Measurements from ENCODE around the gene SLC12A4.
"Not testable (repeated sequence)": the region's sequence is repeated elsewhere in the genome, so short reads cannot be mapped to it uniquely, and the experiment has no call there.

Gene SLC12A4

DNA sequence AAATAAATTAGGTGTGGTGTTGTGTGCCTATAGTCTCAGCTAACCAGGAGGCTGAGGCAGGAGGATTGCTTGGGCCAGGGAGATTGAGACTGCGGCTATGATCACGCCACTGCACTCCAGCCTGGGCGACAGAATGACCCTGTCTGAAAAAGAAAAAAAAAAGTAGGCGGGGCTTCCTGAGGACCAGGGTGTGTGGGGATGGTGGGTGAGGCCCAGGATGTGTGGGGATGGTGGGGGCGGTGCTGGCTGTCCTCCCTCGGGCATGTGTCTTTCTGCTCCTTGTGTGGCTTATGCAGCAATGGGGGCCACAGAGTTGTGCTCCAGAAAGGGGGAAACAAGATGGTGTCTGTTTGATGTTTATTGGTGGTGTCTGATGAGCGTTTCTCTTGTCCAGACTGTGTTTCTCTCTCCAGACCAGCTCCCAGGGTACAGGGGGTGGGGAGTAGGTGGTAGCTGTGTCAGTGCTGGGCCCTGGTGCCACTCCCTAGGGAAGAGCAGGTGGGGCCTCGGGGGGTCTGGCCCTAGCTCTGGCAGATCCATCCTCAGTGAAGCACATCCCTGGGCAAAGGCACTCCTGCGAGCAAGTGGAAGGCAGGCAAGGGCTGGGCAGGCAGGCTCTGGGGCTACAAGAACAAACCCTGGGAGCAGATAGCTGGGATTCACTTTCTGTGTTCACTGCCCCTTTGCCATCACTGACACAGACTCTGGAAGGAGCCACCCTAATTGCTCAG is 26.8 kb downstream of the SLC12A4 start:
- DNase-seq (ENCODE audit: low spot score) = no peak

- DNase-seq (ENCODE audit: low spot score) = no peak
Observed at GRCh38 chr16:67940446-67941089, 27.9 kb downstream of the SLC12A4 start.

DNA sequence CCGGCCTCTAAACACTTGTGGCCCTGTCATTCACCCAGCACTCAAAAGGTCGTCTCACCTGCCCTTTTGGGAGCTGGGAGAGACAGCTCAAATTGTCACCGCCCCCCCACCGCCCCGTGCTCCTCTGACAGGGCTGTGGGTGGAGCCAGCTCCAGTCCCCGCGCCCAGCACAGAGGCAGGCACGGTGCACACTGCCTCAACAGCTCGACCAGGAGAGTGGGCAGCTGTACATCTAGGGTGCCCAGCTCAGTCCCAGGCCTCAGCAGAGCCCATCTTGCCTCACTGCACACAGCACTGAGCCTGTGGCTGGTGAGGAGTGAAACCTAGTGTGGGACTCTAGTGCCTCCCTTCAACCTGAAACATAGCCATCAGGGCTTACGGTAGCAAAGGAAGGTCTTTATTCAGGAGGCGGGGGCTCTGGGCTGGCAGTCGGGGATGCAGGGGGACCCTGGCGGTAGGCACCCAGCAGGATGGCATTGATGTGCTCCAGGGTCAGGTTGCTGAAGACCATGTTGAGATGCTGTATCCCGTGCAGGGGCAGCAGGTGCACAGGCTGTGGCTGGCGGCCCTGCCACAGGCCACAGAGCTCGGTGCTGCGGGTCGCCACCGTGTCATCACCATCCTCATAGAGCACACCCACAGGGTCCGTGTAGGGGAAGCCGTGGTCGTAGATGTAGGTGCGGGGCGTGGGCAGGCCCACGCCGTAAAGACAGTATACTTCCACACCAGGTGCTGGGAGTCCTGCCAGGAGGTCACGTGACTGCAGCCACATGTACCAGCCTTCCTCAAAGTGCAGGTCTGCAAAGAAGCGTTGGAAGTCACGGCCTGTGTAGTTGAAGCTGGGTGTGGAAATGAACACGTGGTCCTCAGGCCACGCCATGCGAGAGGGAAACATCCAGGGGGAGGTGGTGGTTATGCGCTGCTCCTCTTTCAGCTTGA is 28.7 kb downstream of the SLC12A4 start:
- DNase-seq (ENCODE audit: low spot score) = no peak

DNA sequence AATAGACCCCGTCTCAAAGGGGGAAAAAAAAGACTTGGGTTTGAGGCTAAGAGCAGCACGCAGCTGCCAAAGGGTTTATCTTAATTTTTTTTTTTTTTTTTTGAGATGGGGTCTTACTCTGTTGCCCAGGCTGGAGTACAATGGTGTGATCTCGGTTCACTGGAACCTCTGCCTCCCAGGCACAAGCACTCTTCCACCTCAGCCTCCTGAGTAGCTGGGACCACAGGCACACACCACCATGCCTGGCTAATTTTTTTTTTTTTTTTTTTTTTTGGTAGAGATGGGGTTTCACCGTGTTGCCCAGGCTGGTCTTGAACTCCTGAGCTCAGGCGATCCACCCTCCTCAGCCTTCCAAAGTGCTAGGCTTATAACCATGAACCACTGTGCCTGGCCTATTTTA is 30.7 kb downstream of the SLC12A4 start:
- not testable (repeated sequence) for DNase-seq (ENCODE audit: low spot score)

GRCh38 chr16:67936880-67937605 is 31.4 kb downstream of the SLC12A4 start:
- DNase-seq (ENCODE audit: low spot score) = no peak

DNA sequence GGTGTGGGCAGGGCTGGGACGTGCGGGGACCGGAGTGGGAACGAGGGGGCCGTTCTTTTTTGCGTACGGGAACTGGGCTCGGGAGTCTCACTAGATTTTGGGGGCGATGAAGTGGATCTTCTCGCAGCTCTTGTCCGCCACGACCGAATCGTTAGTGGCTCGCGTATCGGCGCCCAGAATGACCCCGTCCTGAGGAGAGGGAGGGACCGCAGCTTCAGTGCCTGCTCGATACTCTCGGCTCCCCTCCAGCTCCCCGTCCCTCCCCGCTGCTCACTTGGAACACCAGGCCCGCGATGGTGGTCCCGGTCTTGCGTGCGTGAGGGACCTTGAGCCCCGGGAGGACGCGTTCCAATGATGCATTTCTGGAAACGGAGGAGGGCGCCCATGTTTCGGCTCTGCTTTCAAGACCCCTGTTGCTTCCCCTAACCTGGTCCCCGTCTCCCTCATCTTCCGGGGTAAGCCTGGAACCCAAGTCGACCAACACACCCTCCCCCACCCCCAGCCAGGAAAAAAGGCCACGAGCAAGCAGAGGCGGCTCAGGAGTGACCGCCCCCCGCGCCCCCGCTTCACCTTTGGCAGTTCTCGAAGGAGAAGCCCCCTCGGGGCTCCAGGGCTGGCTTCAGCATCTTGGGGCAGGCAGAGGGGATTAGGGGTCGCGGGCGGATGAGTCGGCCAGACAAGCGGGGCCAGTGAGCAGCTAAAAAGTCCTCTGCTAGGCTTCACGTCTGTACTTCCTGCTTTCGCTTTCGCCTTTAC is 32.1 kb downstream of the SLC12A4 start, which contains the start of gene PSMB10:
TSS of gene PSMB10 (minus strand) at position 727 of the 756 bp plus-strand sequence. CDS start at position 626, 101 bp downstream.
- DNase-seq (ENCODE audit: low spot score) = no peak

- peak; percentile 99 for DNase-seq (ENCODE audit: low spot score)
Observed at GRCh38 chr16:67935402-67936123, 32.9 kb downstream of the SLC12A4 start.

GRCh38 chr16:67935101-67935401 is 33.4 kb downstream of the SLC12A4 start:
- no peak for DNase-seq (ENCODE audit: low spot score)

- DNase-seq (ENCODE audit: low spot score) = no peak
Observed at GRCh38 chr16:67934306-67935100, 33.9 kb downstream of the SLC12A4 start.

DNA sequence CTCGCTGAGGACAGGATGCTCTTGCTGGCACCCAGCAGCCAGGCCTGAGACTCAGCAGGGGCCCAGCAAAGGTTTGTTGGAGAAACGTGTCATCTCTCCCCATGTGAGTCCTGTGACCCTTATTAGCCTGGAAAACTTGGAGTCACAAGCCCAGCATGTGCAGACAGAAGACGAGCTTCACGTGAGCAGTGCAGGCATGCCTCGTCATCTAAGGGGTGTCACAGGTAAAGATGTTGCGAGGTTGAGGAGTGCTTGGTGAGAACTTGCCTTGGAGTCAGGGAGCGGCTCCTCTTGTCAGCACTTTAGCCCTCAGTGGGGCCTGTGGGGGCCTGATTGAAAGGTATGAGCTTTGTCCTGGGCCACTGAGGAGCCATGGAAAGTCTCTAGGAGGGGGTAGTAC is 34.6 kb downstream of the SLC12A4 start:
- no peak for DNase-seq (ENCODE audit: low spot score)

DNA sequence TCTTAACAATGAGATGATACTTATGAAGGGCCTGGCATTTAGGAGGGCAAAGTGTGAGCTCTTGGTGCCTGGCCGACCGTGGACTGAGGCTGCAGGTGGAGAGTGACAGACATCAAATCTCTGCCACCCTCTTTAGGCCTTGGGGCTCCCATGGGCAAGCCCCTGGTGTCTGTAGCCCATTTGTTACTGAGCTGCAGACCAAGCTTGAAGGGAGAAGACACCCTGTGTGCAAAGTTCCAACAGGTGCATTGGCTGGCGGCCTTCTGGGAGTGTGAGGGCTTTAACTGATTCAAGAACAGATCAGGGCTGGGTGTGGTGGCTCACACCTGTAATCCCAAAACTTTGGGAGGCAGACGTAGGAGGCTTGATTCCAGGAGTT is 36.0 kb downstream of the SLC12A4 start:
- no peak for DNase-seq (ENCODE audit: low spot score)

GRCh38 chr16:67931712-67932461 is 36.5 kb downstream of the SLC12A4 start, which contains the start of gene CTRL:
Gene CTRL (minus strand): TSS chr16:67931862. CDS start chr16:67931852, 10 bp downstream.
- DNase-seq (ENCODE audit: low spot score) = no peak

- DNase-seq (ENCODE audit: low spot score) = no peak
Observed at GRCh38 chr16:67930678-67931211, 37.7 kb downstream of the SLC12A4 start.

GRCh38 chr16:67930191-67930590 is 38.2 kb downstream of the SLC12A4 start:
- no peak for DNase-seq (ENCODE audit: low spot score)

DNA sequence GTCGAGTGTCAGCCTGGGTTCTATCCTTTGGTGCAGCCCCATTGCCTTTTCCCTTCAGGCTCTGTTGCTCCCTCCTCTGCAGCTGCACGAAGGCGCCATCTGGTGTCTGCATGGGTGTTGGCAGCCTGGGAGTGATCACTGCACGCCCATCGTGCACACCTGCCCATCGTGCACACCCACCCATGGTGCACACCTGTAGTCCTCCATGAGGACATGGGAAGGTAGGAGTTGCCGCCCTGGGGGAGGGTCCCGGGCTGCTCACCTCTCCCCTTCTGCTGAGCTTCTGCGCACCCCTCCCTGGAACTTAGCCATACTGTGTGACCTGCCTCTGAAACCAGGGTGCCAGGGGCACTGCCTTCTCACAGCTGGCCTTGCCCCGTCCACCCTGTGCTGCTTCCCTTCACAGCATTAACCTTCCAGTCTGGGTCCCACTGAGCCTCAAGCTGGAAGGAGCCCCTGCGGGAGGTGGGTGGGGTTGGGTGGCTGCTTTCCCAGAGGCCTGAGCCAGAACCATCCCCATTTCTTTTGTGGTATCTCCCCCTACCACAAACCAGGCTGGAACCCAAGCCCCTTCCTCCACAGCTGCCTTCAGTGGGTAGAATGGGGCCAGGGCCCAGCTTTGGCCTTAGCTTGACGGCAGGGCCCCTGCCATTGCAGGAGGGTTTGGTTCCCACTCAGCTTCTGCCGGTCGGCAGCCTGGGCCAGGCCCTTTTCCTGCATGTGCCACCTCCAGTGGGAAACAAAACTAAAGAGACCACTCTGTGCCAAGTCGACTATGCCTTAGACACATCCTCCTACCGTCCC is 39.7 kb downstream of the SLC12A4 start:
- peak; percentile 83 for DNase-seq (ENCODE audit: low spot score)

DNA sequence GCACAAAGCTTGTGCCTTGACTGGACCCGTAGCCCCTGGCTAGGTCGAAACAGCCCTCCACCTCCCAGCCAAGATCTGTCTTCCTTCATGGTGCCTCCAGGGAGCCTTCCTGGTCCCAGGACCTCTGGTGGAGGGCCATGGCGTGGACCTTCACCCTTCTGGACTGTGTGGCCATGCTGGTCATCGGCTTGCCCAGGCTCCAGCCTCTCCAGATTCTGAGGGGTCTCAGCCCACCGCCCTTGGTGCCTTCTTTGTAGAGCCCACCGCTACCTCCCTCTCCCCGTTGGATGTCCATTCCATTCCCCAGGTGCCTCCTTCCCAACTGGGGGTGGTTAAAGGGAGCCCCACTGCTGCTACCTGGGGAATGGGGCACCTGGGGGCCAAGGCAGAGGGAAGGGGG is 40.3 kb downstream of the SLC12A4 start:
- DNase-seq (ENCODE audit: low spot score) = no peak

- DNase-seq (ENCODE audit: low spot score) = peak; percentile 71
Observed at GRCh38 chr16:67927131-67927941, 41.1 kb downstream of the SLC12A4 start.

Data from cerebellar cortex (tissue), 1 donor.